Hindlimb muscle (tissue), 1 donor: ENCODE measurements around the gene PPP1R12A. TPM values are rescaled to one million over a fixed set of nuclear protein-coding genes. Genes with fewer than 3 reads are reported as not detected.
"Not testable (repeated sequence)": the region's sequence is repeated elsewhere in the genome, so short reads cannot be mapped to it uniquely, and the experiment has no call there.

Experiments
- DNase-seq: peaks from one replicate; pipeline ENCODE4 v3.0.0-alpha.2; 2013
- polyA plus RNA-seq: library from polyadenylated mRNA; unstranded; fragments of 120-200 nt; gene quantifications from one replicate; pipeline ENCODE4 v1.2.1, GENCODE V29; 2013; ENCODE audit not compliant: insufficient read length

The PPP1R12A gene
- polyA plus RNA-seq, 1 donor, result 59.2 TPM

DNA sequence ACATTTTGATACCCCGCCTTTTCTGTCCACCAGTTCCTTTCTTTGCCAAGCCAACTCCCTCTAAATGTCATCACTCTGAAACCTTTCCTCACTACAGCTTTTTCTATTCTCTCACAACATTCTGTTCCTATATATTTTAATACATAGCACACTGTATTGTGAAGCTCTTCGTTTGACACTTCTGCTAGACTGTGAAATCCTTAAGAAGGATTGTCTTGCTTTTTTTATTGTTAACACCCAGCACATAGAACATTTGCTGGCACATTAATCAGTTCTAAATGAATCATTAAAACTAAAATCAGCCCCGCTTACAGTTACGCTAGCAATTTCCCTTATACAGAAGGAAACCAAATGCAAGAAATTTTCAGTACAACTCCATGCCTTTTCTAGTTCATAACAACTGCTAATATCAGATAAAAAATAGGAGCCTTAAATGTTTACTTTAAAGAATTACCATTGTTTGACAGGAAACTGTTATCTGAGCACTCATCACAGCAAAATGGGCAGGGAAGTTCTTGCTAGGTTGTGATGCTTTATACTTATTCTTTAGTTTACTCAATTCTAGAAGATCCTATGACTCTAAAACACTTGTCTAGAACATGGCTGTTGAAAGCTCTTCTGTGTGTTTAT is 93.5 kb downstream of the PPP1R12A start:
- no peak for DNase-seq

DNA sequence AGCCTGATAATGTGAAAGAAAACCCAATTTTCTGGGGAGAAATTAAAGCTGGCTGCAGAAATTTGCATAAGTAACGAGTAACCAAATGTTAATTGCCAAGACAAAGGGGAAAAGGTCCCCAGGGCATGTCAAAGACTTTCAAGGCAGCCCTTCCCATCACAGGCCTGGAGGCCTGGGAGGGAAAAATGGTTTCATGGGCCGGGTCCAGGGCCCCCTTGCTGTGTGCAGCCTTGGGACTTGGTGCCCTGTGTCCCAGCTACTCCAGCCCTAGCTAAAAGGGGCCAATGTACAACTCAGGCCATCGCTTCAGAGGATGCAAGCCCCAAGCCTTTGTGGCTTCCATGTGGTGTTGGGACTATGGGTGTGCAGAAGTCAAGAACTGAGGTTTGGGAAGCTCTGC is 96.5 kb downstream of the PPP1R12A start:
- no peak for DNase-seq

DNA sequence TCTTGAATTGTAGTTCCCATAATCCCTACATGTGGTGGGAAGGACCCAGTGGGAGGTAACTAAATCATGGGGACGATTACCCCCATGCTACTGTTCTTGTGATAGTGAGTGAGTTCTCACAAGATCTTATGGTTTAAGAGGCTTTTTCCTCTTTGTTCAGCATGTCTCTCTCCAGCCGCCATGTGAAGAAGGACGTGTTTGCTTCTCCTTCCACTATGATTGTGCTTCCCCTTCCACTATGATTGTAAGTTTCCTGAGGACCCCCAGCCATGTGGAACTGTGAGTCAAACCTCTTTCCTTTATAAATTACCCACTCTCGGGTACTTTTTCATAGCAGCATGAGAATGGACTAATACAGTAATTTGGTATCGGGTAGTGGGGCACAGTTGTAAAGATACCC is 97.3 kb downstream of the PPP1R12A start:
- DNase-seq, result no peak

DNA sequence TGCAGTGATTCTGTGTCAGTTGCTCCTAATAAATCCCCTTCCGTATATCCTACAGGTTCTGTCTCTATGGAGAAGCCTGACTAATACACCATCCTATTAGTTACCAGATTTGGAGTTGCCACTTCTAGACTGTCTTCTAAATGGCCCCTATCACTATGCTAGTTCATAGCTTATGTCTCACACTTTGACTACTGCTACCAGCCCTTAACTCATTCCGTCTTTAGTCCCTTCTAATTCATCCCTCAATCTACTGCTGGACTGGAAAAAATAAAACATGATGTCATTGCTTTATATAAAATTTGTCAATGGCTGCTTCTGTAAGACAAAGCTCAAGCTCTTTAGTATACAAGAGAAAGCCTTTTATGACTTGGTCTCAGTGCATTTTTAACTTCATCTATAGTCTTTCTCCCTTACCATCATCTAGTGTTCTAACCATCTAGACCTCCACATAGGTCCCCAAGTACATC is 99.5 kb downstream of the PPP1R12A start:
- no peak for DNase-seq

DNA sequence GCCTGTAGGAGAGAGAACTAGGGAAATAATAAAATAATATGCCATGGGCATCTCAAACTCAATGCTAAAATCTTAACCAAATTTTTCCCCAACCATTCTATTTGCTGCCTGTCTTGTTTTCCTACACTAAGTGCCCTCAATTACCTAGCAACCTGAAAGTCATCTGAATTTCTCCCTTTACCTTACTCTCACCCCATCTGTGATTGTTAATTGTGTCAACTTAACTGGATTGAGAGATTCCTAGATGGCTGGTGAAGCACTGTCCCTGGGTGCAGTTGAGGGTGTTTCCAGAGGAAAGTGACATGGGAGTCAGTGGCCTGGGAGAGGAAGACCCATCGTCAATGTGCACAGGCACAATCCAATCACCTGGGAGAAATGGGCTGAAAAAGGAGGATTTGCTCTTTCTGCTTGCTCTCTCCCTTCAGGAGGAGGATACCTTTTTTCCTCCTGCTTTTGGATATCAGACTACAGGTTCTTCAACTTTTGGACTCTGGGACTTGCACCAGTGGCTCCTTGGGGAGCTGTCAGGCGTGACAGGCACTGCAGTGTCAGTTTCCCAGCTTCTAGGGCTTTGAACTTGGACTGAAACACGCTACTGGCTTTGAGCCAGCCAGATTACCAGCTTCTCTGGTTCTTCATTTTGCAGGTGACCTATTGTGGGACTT is 100.1 kb downstream of the PPP1R12A start:
- DNase-seq, result no peak

DNA sequence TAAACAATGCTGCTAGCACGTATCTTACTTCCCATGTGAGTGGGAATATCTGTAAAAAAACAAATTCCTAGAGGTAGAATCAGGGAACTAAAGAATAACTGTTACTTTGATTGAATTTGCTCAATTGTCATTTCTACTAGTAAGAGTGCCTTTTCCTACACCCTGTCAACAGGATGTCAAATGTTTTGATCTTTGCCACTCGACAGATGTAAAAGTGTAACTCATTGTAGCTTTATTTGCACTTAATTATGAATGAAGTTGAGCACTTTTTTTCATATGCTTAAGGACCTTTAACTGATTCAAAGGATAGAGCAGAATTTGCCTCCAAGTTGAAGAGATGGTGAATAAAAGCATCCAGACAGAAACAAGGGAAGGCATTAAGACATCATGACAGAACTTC is 104.5 kb downstream of the PPP1R12A start:
- no peak for DNase-seq

DNA sequence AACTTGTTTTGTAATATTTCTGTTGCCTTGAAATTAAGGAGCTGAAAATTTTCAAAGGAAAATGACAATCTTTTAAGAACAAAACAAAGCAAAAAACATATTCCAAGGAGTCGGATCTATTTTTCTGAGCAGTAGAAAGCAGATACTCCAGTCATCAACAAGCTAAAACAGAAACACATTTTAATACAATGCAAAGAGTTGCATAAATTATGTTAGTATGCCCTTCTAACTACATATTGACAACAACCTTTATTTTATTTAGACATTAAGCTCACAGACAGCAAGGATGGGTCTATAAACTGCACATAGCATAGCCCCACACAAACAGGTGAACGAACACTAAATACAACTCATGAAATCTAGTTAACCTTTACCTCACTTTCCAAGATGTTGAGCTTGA is 106.0 kb downstream of the PPP1R12A start:
- DNase-seq, result no peak

DNA sequence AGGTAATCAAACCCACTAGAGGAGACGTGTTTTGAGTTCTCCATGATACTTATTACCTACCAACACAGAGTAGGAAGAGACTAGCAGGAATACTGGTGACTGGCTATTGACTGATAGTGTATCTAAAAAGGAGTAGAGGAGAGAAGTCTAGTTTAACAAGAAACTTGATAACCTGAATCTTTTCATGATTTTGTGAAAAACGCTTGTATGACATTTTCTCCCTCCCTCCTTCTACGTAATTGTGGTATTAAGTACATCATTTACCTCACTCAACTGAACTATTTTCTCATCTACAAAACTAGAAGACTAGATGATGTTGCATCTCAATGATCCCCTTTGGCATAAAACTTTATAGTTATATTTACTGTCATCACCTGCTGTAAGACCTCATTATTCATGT is 107.4 kb downstream of the PPP1R12A start:
- DNase-seq, result no peak

DNA sequence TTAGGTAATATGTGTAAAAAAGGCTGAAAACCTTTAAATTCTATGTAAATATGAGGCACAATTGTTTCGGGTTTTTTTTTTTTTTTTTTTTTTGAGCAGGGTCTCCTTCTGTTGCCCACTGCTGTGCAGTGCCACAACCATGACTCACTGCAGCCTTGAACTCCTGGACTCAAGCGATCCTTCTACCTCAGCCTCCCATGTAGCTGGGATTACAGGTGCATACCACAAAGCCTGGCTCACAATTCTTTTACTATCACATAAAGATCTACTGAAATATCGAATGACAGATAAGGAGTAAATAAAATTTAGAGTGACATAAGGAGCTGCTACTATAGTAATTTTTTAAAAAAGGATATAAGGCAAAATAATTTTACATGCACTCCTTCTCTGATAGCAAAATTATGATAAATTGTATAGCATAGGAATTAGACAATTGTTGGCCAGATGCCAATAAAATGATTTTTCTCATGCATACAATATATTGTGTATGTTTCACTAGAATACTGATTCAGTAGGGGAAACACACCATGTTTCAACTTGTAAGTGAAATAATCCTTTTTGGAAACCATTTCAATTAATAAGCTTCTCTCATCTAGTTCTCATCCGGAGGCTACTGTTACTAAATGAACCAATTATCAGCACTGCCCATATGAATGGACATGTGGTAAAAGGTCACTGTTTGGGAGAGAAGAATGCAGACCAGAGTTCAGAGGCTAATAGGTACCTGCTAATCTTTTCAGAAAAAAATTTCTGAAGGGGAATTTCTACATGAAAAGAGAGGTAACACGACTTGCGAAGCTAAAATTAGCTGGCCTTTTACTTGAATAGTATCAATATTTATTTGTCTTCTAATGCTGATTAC is 108.4 kb downstream of the PPP1R12A start:
- DNase-seq, result no peak

DNA sequence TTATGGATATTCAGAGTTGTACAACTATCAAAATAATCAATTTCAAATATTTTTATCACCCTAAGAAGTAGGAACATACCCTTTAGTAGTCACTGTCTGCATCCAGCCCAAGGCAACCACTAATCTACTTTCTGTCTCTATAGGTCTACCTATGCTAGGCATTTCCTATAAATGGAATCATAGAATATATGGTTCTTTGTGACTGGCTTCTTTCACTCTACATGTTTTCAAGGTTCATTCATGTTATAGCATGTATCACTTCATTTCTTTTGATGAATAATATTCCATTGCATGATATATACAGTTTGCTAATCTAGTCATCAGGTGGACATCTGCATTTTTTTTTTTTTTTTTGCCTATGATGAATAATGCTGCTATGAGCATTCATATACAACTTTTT is 112.4 kb downstream of the PPP1R12A start:
- no peak for DNase-seq

DNA sequence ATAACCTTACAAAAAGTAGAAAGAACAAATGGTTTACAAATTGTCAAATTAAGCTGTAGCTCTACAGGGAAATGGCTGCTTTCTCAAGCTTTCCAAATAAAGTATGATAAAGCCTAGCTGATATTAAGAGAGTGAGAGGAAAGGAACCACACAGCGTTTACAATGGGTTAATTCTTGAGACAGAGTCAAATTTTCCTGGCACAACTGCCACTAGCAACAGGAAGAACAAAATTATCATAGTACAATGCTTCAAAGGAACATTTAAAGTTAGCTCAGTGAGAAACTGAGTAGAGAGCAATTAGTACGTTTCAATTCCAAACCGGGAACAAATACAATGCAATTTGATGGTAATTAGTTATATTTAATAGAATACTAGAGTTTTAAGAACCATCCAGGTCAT is 116.0 kb downstream of the PPP1R12A start:
- no peak for DNase-seq

DNA sequence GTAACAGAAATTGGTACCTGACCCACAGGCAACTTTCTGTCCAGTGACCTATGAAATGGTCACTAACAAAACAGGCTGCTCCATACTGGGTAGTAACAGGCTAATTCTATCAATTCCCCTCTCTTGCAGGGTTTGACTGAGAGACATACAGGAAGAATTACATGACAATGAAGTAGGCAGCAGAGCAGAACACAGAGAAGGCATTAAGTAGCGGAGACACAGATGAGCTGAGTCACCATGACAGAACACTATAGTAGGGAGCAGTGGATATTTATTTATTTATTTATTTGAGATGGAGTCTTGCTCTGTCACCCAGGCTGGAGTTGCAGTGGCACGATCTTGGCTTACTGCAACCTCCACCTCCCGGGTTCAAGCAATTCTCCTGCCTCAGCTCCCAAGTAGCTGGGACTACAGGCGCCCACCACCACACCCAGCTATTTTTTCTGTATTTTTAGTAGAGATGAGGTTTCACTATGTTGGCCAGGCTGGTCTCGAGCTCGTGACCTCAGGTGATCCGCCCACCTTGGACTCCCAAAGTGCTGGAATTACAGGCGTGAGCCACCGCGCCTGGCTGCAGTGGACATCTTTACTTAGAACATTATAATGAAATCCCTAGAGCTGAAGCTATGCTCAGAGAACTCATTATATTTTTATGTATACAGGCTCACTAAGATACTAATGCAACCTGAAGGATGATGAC is 150.4 kb downstream of the PPP1R12A start:
- DNase-seq, result not testable (repeated sequence)

DNA sequence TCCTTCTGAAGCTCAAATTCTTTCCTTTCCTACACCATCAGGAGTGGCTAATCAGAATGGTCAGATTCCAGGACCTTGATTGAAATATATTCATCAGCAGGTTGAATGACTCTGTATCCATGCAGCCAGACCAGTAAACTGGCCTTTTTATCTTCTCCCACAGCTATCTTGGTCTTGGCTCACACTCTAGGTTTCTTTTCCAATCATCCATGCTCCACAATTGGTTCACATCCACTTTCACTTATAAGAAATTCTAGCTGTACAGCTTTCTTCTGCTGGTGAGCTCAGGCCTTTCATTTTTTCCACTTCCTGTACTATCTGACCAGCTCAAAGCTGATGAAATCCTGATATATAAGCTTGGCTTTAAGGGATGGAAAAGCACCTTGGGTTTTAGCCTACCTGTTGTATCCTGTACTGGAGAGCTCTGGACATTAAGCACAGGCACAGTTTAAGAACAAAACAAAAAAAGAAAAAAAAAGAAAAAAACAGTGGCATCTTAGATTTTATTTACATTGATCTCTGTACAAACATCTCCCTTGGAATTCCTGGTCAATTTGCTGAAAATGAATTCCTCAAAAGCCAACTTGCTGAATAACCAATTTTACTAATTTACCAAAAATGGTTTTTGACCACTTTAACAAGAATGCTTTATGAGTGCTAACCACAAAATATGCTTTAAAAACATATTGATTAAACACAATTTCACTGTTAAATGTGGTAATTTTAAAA is 152.6 kb downstream of the PPP1R12A start:
- no peak for DNase-seq

DNA sequence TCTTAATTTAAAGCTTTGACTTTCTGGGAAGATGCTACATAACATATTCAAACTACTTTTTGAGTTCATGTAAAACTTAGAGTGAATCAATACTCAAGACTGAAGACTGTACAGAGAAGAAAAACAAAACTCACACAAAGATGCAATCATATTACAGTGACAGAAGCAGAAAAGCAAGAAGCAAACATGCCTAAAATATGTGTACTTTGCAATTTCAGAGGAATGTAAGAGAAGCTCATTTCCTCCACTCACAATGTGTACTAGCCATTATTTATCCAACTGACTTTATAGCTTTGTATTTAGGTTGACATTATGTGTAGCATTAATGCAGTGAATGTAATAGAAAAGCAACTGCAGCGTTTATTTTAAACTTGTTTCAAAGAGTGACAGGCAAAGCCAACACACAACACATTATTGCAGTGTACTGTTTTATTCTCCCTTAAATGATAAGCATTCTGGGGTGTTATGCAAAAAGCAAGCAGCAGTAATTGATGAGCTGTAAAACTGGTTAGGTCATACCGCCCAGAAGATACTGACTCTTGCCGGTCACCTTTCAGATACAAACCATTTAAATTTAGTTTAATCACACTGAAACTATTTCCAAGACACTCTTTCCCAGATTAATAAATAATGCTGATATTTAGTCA is 156.0 kb downstream of the PPP1R12A start:
- DNase-seq, result no peak

DNA sequence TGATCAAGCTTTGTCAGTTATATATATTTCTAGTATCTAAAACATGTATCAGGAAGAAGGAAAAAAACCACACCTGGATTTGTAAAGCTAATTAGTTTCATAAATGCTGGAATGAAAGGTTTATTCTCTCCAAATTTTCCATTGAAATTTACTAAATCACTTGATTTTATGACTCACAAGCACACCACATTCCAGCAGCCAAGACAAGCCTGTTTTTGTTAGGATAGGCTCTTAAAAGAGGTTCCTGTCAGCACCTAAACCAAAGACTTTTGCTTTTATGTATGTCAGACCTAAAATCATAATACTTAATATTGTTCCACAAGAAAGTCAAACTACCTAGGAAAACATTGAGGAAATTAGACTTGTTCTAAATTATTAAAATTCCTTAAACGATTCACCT is 158.8 kb downstream of the PPP1R12A start:
- DNase-seq, result no peak

DNA sequence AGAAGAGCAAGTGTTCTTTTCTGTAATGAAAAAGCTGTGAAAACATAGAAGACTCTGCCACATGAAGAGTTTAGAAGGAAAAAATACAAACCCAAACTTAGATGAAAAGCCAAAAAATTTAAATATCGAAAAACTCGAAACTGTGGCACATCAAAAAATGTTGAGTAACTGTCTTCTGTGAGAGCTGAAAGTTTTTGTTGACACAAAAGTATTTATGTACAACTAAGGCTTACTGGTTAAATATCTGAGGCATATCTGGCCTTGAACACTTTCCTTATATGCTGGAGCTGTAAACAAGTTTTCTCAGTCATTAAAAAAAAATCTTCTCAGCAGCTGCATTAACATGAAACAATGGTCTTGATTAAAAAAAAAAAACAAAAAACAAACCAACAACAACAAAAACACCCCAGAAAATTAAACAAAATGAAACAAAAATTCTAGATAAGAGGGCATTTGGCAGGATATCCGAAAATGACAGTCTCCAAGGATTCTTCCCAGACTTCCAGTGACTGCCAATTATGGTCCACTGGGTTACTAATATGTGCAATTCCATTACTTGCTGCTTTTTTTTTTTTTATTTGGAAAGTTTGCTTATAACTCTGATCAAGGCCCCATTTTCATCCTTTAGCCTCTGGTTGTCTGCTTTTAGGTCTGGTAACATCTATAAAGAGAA is 159.4 kb downstream of the PPP1R12A start:
- DNase-seq, result no peak

DNA sequence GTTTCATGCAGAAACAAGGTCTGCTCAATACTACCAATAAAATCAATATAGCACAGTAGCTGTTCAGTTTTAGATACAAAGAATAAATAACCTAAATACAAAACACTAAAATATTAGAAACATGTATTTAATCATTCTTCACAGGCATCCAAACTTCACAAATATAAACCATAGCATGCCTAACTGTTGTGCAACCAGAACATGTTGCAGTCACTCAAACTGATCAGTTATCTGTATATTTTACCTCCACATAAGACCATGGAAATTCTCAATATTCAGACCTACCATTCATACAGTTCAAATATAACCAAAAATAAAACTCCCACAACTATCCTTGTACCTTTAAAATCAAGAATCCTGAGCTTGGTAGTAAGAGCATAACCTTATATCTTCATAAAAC is 161.0 kb downstream of the PPP1R12A start:
- DNase-seq, result no peak

DNA sequence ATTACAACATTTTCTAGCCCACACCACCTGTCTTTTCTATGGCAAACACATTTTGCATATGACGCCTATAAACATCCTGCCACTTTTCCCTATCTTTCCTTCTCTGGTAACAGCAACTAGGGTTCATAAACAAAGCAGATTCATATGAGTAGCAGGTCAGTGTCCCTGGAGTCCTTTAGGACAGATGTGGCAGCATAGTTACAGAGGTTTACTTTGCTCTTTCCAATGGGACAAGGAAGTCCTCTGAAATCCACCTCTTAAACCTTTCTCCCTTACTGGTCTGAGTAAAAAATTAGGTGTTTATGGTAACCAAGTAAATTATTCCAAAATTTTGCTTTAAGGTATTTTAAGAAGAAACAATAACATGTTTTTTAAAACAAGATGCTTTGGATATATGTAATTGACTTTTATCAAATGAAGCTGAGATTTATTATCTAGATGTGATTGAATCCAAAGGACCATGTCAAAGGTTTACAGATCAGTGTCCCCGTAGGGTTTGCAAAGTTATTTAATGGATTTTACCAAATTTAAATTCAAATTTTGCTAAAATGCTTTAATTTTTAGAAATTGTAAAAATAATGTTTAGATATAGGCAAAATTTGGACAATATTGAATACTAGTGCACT is 164.9 kb downstream of the PPP1R12A start:
- DNase-seq, result no peak

DNA sequence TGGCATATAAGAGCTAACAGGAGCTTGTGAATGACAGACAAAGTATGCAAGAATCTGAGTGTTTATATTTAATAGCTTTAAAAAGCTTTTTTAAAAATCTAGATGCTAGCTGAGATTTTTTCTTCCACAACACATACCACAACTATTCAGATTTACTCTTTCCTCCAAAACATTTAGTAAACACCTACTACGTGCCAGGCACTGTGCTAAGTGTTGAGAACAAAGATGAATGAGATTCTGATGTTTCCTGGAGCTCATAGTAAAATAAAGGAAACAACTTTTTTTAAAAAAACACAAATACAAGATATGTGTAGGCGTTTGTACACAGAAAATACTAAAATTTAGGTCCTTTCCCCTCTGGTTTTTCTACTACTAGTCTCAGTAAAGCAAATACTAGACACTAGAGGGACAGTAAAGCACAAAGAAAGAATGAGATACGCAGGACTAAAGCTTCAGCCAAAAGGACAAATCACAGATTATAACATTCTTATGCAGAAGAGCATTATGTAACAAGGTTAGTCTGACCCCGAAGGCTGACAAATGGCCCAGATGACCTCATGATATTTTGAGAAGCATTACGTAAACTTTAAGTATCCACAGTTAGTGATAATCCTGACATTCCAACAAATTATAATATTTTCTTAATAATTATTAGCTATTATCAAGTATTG is 165.6 kb downstream of the PPP1R12A start:
- no peak for DNase-seq
